Skeletal muscle satellite cell (primary cell): Measurements from ENCODE around the gene GBP4.

Experiments used
- H3K27me3 ChIP-seq: 2 replicates; pipeline ENCODE4 v1.7.0; 2013; ENCODE audit warnings: low read length; ENCODE audit not compliant: control insufficient read depth, insufficient read depth
- H3K36me3 ChIP-seq: 2 replicates; pipeline ENCODE4 v1.7.0; 2013; ENCODE audit warnings: mild to moderate bottlenecking, control low read depth, low read length; ENCODE audit not compliant: insufficient read depth
- H3K4me1 ChIP-seq: 2 replicates; pipeline ENCODE4 v1.7.0; 2013; ENCODE audit warnings: low read length; ENCODE audit not compliant: control insufficient read depth, insufficient read depth
- H3K4me2 ChIP-seq: 2 replicates; pipeline ENCODE4 v1.7.0; 2013; ENCODE audit warnings: mild to moderate bottlenecking, low read length
- H3K4me3 ChIP-seq: 2 replicates; pipeline ENCODE4 v1.7.0; 2013; ENCODE audit warnings: low read length
- H3K9ac ChIP-seq: 2 replicates; pipeline ENCODE4 v1.7.0; 2013; ENCODE audit warnings: mild to moderate bottlenecking, low read depth, low read length, moderate library complexity
- H3K9me3 ChIP-seq: replicated peaks from 2 replicates; pipeline ENCODE4 v1.7.0; 2013; ENCODE audit warnings: mild to moderate bottlenecking, control low read depth, low read length

GBP4 gene

GRCh38 chr1:89142160-89142559, 56.6 kb downstream of the GBP4 start:
- Histone ChIP-seq H3K9me3 (no peaks in the 10 kb centered on the region), H3K36me3 (no peaks in the 10 kb centered on the region), H3K27me3 (no peaks in the 10 kb centered on the region), H3K9ac (no peak overlapping the region), H3K4me1 (no peaks in the 10 kb centered on the region), H3K4me3 (no peak overlapping the region), H3K4me2 (no peak overlapping the region)

- H3K9ac ChIP-seq = no peak overlapping the region
- H3K4me1 ChIP-seq = peaks cover 4% of the 10 kb centered on the region
- no peaks in the 10 kb centered on the region for H3K36me3 ChIP-seq
- H3K27me3 ChIP-seq = no peaks in the 10 kb centered on the region
- H3K9me3 ChIP-seq = no peaks in the 10 kb centered on the region
- H3K4me2 ChIP-seq = no peak overlapping the region
- no peak overlapping the region for H3K4me3 ChIP-seq
These were observed 65.0 kb downstream of the GBP4 start for GRCh38 chr1:89133747-89134146.
